A549 (cell line): Measurements from ENCODE around the gene KRTAP24-1. TPM values are rescaled to one million over a fixed set of nuclear protein-coding genes. Genes with fewer than 3 reads are reported as not detected.

Experiments used
- ATAC-seq, 2 experiments: fragments of 200-7000 bp in 1 of 2; fragments of >200 bp in 1 of 2; cut with Nextera tagmentation in 1 of 2; cut with Tn5 transposase in 1 of 2; 3 replicates each; pipeline versions ENCODE4 v1.8.0 to v1.9.1; 2018 to 2020; ENCODE audit warnings: mild to moderate bottlenecking in 1 of 2, moderate library complexity in 1 of 2
- CTCF ChIA-PET: fragments of 300-600 bp; sonication (Branson Sonifier 250); formaldehyde crosslinking; extraction: SDS; loops from one replicate; lab custom pipeline; 2021; ENCODE audit warnings: antibody characterized with exemption, inconsistent platforms; lab: Yijun Ruan, JAX
- POLR2A ChIA-PET: fragments of 350-600 bp; formaldehyde crosslinking; extraction: SDS; loops from one replicate; lab custom pipeline; 2021; ENCODE audit warnings: antibody characterized with exemption, inconsistent platforms; lab: Yijun Ruan, JAX
- DNase-seq, 2 experiments: peaks; one replicate each; pipeline versions ENCODE4 v3.0.0 to v3.0.0-alpha.2; 2011 to 2016; ENCODE audit warnings: low read depth in 1 of 2, low spot score in 1 of 2
- FAIRE-seq: peaks from 2 replicates; lab custom pipeline; 2011; peaks lifted over from hg19 to GRCh38; lab: Jason Lieb, UNC
- H3K27ac ChIP-seq, 2 experiments: fragments of >200 bp; sonication (Bioruptor Twin); formaldehyde crosslinking; 3 replicates each; pipeline ENCODE4 v1.5.1; 2016 to 2017
- H3K4me1 ChIP-seq: fragments of >200 bp; sonication (Bioruptor Twin); formaldehyde crosslinking; 3 replicates; pipeline ENCODE4 v1.6.1; 2016
- H3K4me2 ChIP-seq: fragments of >200 bp; sonication (Bioruptor Twin); formaldehyde crosslinking; 3 replicates; pipeline ENCODE4 v1.6.1; 2016
- H3K4me3 ChIP-seq: fragments of >200 bp; sonication (Bioruptor Twin); formaldehyde crosslinking; 3 replicates; pipeline ENCODE4 v1.5.1; 2016
- H3K9me3 ChIP-seq: fragments of >200 bp; sonication (Bioruptor Twin); formaldehyde crosslinking; 3 replicates; pipeline ENCODE4 v1.6.1; 2016
- BHLHE40 ChIP-seq: IDR thresholded peaks from 2 replicates; pipeline ENCODE4 v1.6.1; 2012; ENCODE audit warnings: low read depth, low read length, inconsistent platforms
- CBX2 ChIP-seq: fragments of 200-600 bp; sonication (generic); IDR thresholded peaks from 2 replicates; pipeline ENCODE4 v1.6.1; 2016; ENCODE audit warnings: low read depth, mild to moderate bottlenecking, borderline replicate concordance
- CBX8 ChIP-seq: fragments of 200-600 bp; sonication (generic); IDR thresholded peaks from 2 replicates; pipeline ENCODE4 v1.6.1; 2016
- CHD4 ChIP-seq: fragments of 200-600 bp; sonication (generic); IDR thresholded peaks from 2 replicates; pipeline ENCODE4 v1.6.1; 2016; ENCODE audit warnings: antibody characterized with exemption, mild to moderate bottlenecking, borderline replicate concordance
- CTCF ChIP-seq: fragments of >200 bp; sonication (Bioruptor Twin); formaldehyde crosslinking; IDR thresholded peaks from 3 replicates; pipeline ENCODE4 v1.5.1; 2016
- E2F6 ChIP-seq: IDR thresholded peaks from 2 replicates; pipeline ENCODE4 v1.6.1; 2012; ENCODE audit warnings: low read depth, borderline replicate concordance
- EHMT2 ChIP-seq: fragments of 200-600 bp; sonication (generic); IDR thresholded peaks from 2 replicates; pipeline ENCODE4 v1.6.1; 2016; ENCODE audit warnings: antibody characterized with exemption, low read depth, mild to moderate bottlenecking, moderate library complexity
- EP300 ChIP-seq, 2 experiments: fragments of >200 bp; sonication (Bioruptor Twin); formaldehyde crosslinking; IDR thresholded peaks; 2 replicates in 1 of 2; 3 replicates in 1 of 2; pipeline ENCODE4 v1.6.1; 2016 to 2017
- HES2 ChIP-seq: fragments of >200 bp; sonication (Bioruptor Twin); formaldehyde crosslinking; IDR thresholded peaks from 2 replicates; pipeline ENCODE4 v1.6.1; 2016
- HOXB5 ChIP-seq: fragments of 250-450 bp; sonication (Bioruptor Pico); IDR thresholded peaks from 2 replicates; pipeline ENCODE4 v1.5.0; 2020; ENCODE audit warnings: mild to moderate bottlenecking, moderate library complexity
- NPAS2 ChIP-seq: fragments of 250-450 bp; sonication (Bioruptor Pico); IDR thresholded peaks from 2 replicates; pipeline ENCODE4 v1.8.0; 2022; ENCODE audit warnings: mild to moderate bottlenecking, moderate library complexity, borderline replicate concordance
- PHF8 ChIP-seq: fragments of 200-600 bp; sonication (generic); IDR thresholded peaks from 2 replicates; pipeline ENCODE4 v1.6.1; 2016; ENCODE audit warnings: low read depth, mild to moderate bottlenecking, antibody characterized with exemption, moderate library complexity, borderline replicate concordance
- RAD21 ChIP-seq, 2 experiments: fragments of >200 bp in 1 of 2; sonication (Bioruptor Twin) in 1 of 2; formaldehyde crosslinking in 1 of 2; IDR thresholded peaks in 1 of 2; conservative IDR thresholded peaks in 1 of 2; 2 replicates in 1 of 2; 3 replicates in 1 of 2; pipeline ENCODE4 v1.6.1; 2012 to 2018; ENCODE audit warnings: inconsistent platforms in 1 of 2
- RCOR1 ChIP-seq: fragments of 150-350 bp; IDR thresholded peaks from 2 replicates; pipeline ENCODE4 v1.6.1; 2014; ENCODE audit warnings: antibody characterized with exemption, low read length, low read depth
- TP53 ChIP-seq: fragments of 250-450 bp; sonication (Bioruptor Pico); IDR thresholded peaks from 2 replicates; pipeline ENCODE4 v1.5.0; 2021; ENCODE audit warnings: mild to moderate bottlenecking, moderate library complexity
- USF2 ChIP-seq: fragments of 450-650 bp; IDR thresholded peaks from 2 replicates; pipeline ENCODE4 v1.6.1; 2014; ENCODE audit warnings: antibody characterized with exemption
- ZFP36 ChIP-seq: fragments of 450-650 bp; IDR thresholded peaks from 2 replicates; pipeline ENCODE4 v1.6.1; 2014; ENCODE audit warnings: borderline replicate concordance; ENCODE audit not compliant: partially characterized antibody
- ZSCAN20 ChIP-seq: fragments of 250-450 bp; sonication (Bioruptor Pico); IDR thresholded peaks from 2 replicates; pipeline ENCODE4 v1.8.0; 2022; ENCODE audit warnings: mild to moderate bottlenecking, moderate library complexity
- WGBS: methylation state at CpG from one replicate; pipeline ENCODE4 v1.1.6; 2017; ENCODE audit errors: missing lambda C conversion rate; 5-methylcytosine and 5-hydroxymethylcytosine counted together
- polyA plus RNA-seq, 4 experiments: library from polyadenylated mRNA; depleted of rRNA in 3 of 4; stranded (reverse); fragments of >200 nt; fragmentation: RNase III in 1 of 4; extraction: RNeasy Plus Mini Kit Qiagen cat#74134 plus additional on column Dnase treatment in 1 of 4; gene quantifications; 2 replicates in 3 of 4; 3 replicates in 1 of 4; pipeline ENCODE4 v1.2.3, GENCODE V29; 2011 to 2017
- TF ChIP-seq, protein P1 (sequence below): IDR thresholded peaks from 2 replicates; pipeline ENCODE4 v1.6.1; 2012
- TF ChIP-seq, protein P2 (sequence below): fragments of 250-450 bp; sonication (Bioruptor Pico); IDR thresholded peaks from 2 replicates; pipeline ENCODE4 v1.5.0; 2021; ENCODE audit warnings: mild to moderate bottlenecking, moderate library complexity, borderline replicate concordance

The KRTAP24-1 gene
- polyA plus RNA-seq, 2 of the 4 experiments (the other 2 are of a cell fraction): not detected

GRCh38 chr21:30306884-30307283 is 24.1 kb upstream of the KRTAP24-1 start:
- no peak for ATAC-seq
- 44% methylated on average over 2 of the region's 2 CpGs for WGBS
- POLR2A ChIA-PET: no interaction called here
- no peak for TF ChIP-seq E2F6
- no peak for TF ChIP-seq ZFP36
- TF ChIP-seq, protein P1, sequence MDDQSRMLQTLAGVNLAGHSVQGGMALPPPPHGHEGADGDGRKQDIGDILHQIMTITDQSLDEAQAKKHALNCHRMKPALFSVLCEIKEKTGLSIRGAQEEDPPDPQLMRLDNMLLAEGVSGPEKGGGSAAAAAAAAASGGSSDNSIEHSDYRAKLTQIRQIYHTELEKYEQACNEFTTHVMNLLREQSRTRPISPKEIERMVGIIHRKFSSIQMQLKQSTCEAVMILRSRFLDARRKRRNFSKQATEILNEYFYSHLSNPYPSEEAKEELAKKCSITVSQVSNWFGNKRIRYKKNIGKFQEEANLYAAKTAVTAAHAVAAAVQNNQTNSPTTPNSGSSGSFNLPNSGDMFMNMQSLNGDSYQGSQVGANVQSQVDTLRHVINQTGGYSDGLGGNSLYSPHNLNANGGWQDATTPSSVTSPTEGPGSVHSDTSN: no peak
- no peak for TF ChIP-seq CHD4
- TF ChIP-seq ZSCAN20 (CRISPR knock-in tag): no peak
- no peak overlapping the region for H3K27ac ChIP-seq
- H3K4me1 ChIP-seq: no peaks in the 10 kb centered on the region
- CTCF ChIA-PET: no interaction called here
- no peaks in the 10 kb centered on the region for H3K9me3 ChIP-seq
- no peak for DNase-seq
- FAIRE-seq: no peak
- H3K4me2 ChIP-seq: no peak overlapping the region
- no peak overlapping the region for H3K4me3 ChIP-seq

- ChIA-PET CTCF (no interaction called here), POLR2A (no interaction called here)
- H3K4me3 ChIP-seq: no peak overlapping the region
- no peak for ATAC-seq
- H3K27ac ChIP-seq: no peak overlapping the region
- 0% methylated on average over 1 of the region's 1 CpG for WGBS
- H3K9me3 ChIP-seq: no peaks in the 10 kb centered on the region
- H3K4me1 ChIP-seq: no peaks in the 10 kb centered on the region
- FAIRE-seq: no peak
- no peak for DNase-seq
- no peak for TF ChIP-seq TP53 (CRISPR knock-in tag)
- TF ChIP-seq CTCF: no peak
- no peak for TF ChIP-seq PHF8
- TF ChIP-seq CBX2: no peak
- no peak for TF ChIP-seq USF2
- TF ChIP-seq RCOR1: no peak
- TF ChIP-seq, protein P2, sequence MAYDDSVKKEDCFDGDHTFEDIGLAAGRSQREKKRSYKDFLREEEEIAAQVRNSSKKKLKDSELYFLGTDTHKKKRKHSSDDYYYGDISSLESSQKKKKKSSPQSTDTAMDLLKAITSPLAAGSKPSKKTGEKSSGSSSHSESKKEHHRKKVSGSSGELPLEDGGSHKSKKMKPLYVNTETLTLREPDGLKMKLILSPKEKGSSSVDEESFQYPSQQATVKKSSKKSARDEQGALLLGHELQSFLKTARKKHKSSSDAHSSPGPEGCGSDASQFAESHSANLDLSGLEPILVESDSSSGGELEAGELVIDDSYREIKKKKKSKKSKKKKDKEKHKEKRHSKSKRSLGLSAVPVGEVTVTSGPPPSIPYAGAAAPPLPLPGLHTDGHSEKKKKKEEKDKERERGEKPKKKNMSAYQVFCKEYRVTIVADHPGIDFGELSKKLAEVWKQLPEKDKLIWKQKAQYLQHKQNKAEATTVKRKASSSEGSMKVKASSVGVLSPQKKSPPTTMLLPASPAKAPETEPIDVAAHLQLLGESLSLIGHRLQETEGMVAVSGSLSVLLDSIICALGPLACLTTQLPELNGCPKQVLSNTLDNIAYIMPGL (CRISPR knock-in tag): no peak
- TF ChIP-seq EP300 (IDR thresholded peaks at IDR 0.05): no peak
- no peak for TF ChIP-seq RAD21 (conservative IDR thresholded peaks at IDR 0.05 in 1 of 2, IDR thresholded peaks at IDR 0.05 in 1 of 2)
- no peak for TF ChIP-seq CBX8
- TF ChIP-seq EHMT2: no peak
- no peak for TF ChIP-seq HOXB5 (CRISPR knock-in tag)
- no peak for TF ChIP-seq HES2
- no peak for TF ChIP-seq BHLHE40
- TF ChIP-seq NPAS2 (CRISPR knock-in tag): no peak
- TF ChIP-seq E2F6: no peak
- H3K4me2 ChIP-seq: no peak overlapping the region
These were observed 22.4 kb upstream of the KRTAP24-1 start for GRCh38 chr21:30305136-30305535.
